HepG2 (cell line): ENCODE results near the gene LRRC45. TPM values are rescaled to one million over a fixed set of nuclear protein-coding genes. Genes with fewer than 3 reads are reported as not detected.

Source experiments
- ATAC-seq: fragments of 200-7000 bp; cut with Tn5 transposase; 3 replicates; pipeline ENCODE4 v1.9.1; 2020; ENCODE audit warnings: mild to moderate bottlenecking, moderate library complexity
- BruUV-seq: library from RNA; stranded (reverse); fragments of 400-500 nt; replicated peaks from 2 replicates; lab custom pipeline; 2021; lab: Mats Ljungman, UMichigan
- CTCF ChIA-PET: fragments of 300-600 bp; formaldehyde crosslinking; extraction: SDS; loops from one replicate; lab custom pipeline; 2021; ENCODE audit warnings: low total read pairs, inconsistent platforms, low intra/inter-chr PET ratio; lab: Yijun Ruan, JAX
- POLR2A ChIA-PET: fragments of 350-600 bp; sonication (Branson Sonifier 250); formaldehyde crosslinking; loops from one replicate; lab custom pipeline; 2020; ENCODE audit warnings: antibody characterized with exemption, inconsistent platforms; lab: Yijun Ruan, JAX
- DNase-seq: peaks from one replicate; pipeline ENCODE4 v3.0.0-alpha.2; 2015; ENCODE audit warnings: low spot score
- FAIRE-seq: peaks from 3 replicates; lab custom pipeline; 2011; peaks lifted over from hg19 to GRCh38; lab: Jason Lieb, UNC
- H2AFZ ChIP-seq: one replicate; pipeline ENCODE4 v1.6.1; 2011; ENCODE audit warnings: low read length, inconsistent platforms
- H3K27ac ChIP-seq: fragments of 300-600 bp; 3 replicates; pipeline ENCODE4 v1.8.0; 2011; ENCODE audit warnings: mixed run types, mild to moderate bottlenecking, mixed read lengths, low read length, inconsistent platforms; ENCODE audit not compliant: insufficient read depth; ENCODE audit errors: extremely low read length
- H3K27me3 ChIP-seq, 2 experiments: fragments of 200-600 bp in 1 of 2; 2 replicates in 1 of 2; 3 replicates in 1 of 2; pipeline versions ENCODE4 v1.6.0 to v1.8.0; 2011; ENCODE audit warnings: low read length in 2 of 2, mild to moderate bottlenecking in 2 of 2, moderate library complexity in 2 of 2, inconsistent platforms in 1 of 2; ENCODE audit not compliant: insufficient read depth in 2 of 2, control insufficient read depth in 1 of 2
- H3K36me3 ChIP-seq, 2 experiments: fragments of 200-600 bp in 1 of 2; replicated peaks in 1 of 2; 2 replicates in 1 of 2; 3 replicates in 1 of 2; pipeline versions ENCODE4 v1.5.1 to v1.8.0; 2011; ENCODE audit warnings: low read length in 2 of 2, inconsistent platforms in 1 of 2; ENCODE audit not compliant: insufficient read depth in 2 of 2, control insufficient read depth in 1 of 2
- H3K4me1 ChIP-seq: 2 replicates; pipeline ENCODE4 v1.5.1; 2012; ENCODE audit warnings: low read length, inconsistent platforms; ENCODE audit not compliant: insufficient read depth
- H3K4me2 ChIP-seq: 2 replicates; pipeline ENCODE4 v1.6.0; 2011; ENCODE audit warnings: low read depth, low read length, inconsistent platforms
- H3K4me3 ChIP-seq, 3 experiments: fragments of 200-600 bp in 1 of 3; sonication (generic), shearing (Covaris generic) in 1 of 3; replicated peaks in 1 of 3; 2 replicates each; pipeline ENCODE4 v1.5.1; 2011 to 2016; ENCODE audit warnings: low read length in 3 of 3, inconsistent platforms in 2 of 3, low read depth in 2 of 3, mild to moderate bottlenecking in 2 of 3, control low read depth in 1 of 3, mixed read lengths in 1 of 3; ENCODE audit not compliant: insufficient read depth in 1 of 3
- H3K79me2 ChIP-seq: one replicate; pipeline ENCODE4 v1.6.1; 2011; ENCODE audit warnings: low read length, inconsistent platforms; ENCODE audit not compliant: insufficient read depth
- H3K9ac ChIP-seq: 2 replicates; pipeline ENCODE4 v1.6.0; 2011; ENCODE audit warnings: mild to moderate bottlenecking, low read depth, low read length, inconsistent platforms; ENCODE audit not compliant: insufficient read depth
- H3K9me3 ChIP-seq: 2 replicates; pipeline ENCODE4 v1.5.1; 2012; ENCODE audit warnings: mild to moderate bottlenecking, low read length
- H4K20me1 ChIP-seq: 2 replicates; pipeline ENCODE4 v1.6.0; 2011; ENCODE audit warnings: inconsistent platforms, mild to moderate bottlenecking, low read length, moderate library complexity; ENCODE audit not compliant: insufficient read depth
- AGO2 ChIP-seq: fragments of 200-400 bp; formaldehyde crosslinking; optimal IDR thresholded peaks from 2 replicates; pipeline ENCODE3; 2017; ENCODE audit warnings: mild to moderate bottlenecking, low read depth, low read length, moderate library complexity
- DMAP1 ChIP-seq: IDR thresholded peaks from 2 replicates; pipeline ENCODE4 v1.6.1; 2016
- HDAC6 ChIP-seq: fragments of 200-600 bp; sonication (generic); IDR thresholded peaks from 2 replicates; pipeline ENCODE4 v1.7.0; 2017; ENCODE audit warnings: mild to moderate bottlenecking, antibody characterized with exemption, low read length, low read depth
- KLF16 ChIP-seq, 2 experiments: sonication (generic) in 1 of 2; formaldehyde crosslinking in 1 of 2; IDR thresholded peaks; 2 replicates each; pipeline versions ENCODE4 v1.6.1 to v1.8.0; 2016 to 2023; ENCODE audit warnings: missing genetic modification reagents in 2 of 2, missing compliant biosample characterization in 1 of 2
- PHF8 ChIP-seq: sonication (generic); formaldehyde crosslinking; IDR thresholded peaks from 2 replicates; pipeline ENCODE4 v1.5.0; 2020; ENCODE audit warnings: missing genetic modification reagents
- RBFOX2 ChIP-seq: fragments of 200-400 bp; formaldehyde crosslinking; IDR thresholded peaks from 2 replicates; pipeline ENCODE4 v1.6.1; 2017; ENCODE audit warnings: low read depth, mild to moderate bottlenecking, low read length
- SRF ChIP-seq: IDR thresholded peaks from 2 replicates; pipeline ENCODE4 v1.6.1; 2011; ENCODE audit warnings: mild to moderate bottlenecking, low read depth, low read length, moderate library complexity
- SRSF9 ChIP-seq: fragments of 200-400 bp; formaldehyde crosslinking; IDR thresholded peaks from 2 replicates; pipeline ENCODE4 v1.6.1; 2018; ENCODE audit warnings: borderline replicate concordance, mild to moderate bottlenecking, low read depth, low read length; ENCODE audit not compliant: insufficient read depth, poor library complexity, severe bottlenecking
- TBX3 ChIP-seq: fragments of 450-650 bp; IDR thresholded peaks from 2 replicates; pipeline ENCODE4 v1.6.1; 2017; ENCODE audit warnings: antibody characterized with exemption, mild to moderate bottlenecking, inconsistent platforms, borderline replicate concordance
- ZNF629 ChIP-seq: sonication (generic); formaldehyde crosslinking; conservative IDR thresholded peaks from 2 replicates; pipeline ENCODE4 v1.5.0; 2020; ENCODE audit warnings: missing genetic modification reagents
- ZNF768 ChIP-seq: sonication (generic); formaldehyde crosslinking; IDR thresholded peaks from 2 replicates; pipeline ENCODE4 v1.4.0; 2020; ENCODE audit warnings: missing genetic modification reagents
- WGBS: methylation state at CpG from one replicate; pipeline ENCODE4 v1.1.6; 2017; ENCODE audit warnings: low lambda C conversion rate; 5-methylcytosine and 5-hydroxymethylcytosine counted together
- in situ Hi-C: cut with HindIII; loops from 2 replicates; pipeline ENCODE4 v1.10.0; 2017; ENCODE audit warnings: low pct_unique_long_range_greater_than_20kb; ENCODE audit not compliant: extremely low pct_ligation_motif_present
- intact Hi-C: fragments of 100-400 bp; cut with micrococcal nuclease; formaldehyde crosslinking; loops from one replicate; pipeline ENCODE4 v1.10.0; 2022; ENCODE audit not compliant: unreplicated experiment
- polyA plus RNA-seq, 8 experiments: library from polyadenylated mRNA; depleted of rRNA in 3 of 8; stranded (reverse) in 7 of 8; unstranded in 1 of 8; fragments of >200 nt; fragmentation: Illumina TruSeq in 4 of 8; extraction: Trizol in 4 of 8; gene quantifications; 2 replicates each; pipeline versions ENCODE4 v1.2.1 to v1.2.3, GENCODE V29; 2011 to 2016; ENCODE audit warnings: low read depth in 4 of 8, missing spikeins in 1 of 8, mixed read lengths in 1 of 8; ENCODE audit not compliant: insufficient read depth in 1 of 8
- total RNA-seq, 5 experiments: library from RNA; depleted of rRNA; stranded (reverse); fragments of >200 nt; fragmentation: Illumina TruSeq; extraction: Trizol; gene quantifications; 2 replicates each; pipeline ENCODE4 v1.2.3, GENCODE V29; 2016; ENCODE audit warnings: low read depth in 1 of 5
- TF ChIP-seq, protein P1 (sequence below), 2 experiments: sonication (generic) in 1 of 2; formaldehyde crosslinking in 1 of 2; IDR thresholded peaks; 2 replicates each; pipeline versions ENCODE4 v1.6.1 to v1.9.0; 2014 to 2022; ENCODE audit warnings: antibody characterized with exemption in 1 of 2, borderline replicate concordance in 1 of 2, inconsistent platforms in 1 of 2, low read depth in 1 of 2, missing genetic modification reagents in 1 of 2
- TF ChIP-seq, protein P2 (sequence below): sonication (generic); formaldehyde crosslinking; IDR thresholded peaks from 2 replicates; pipeline ENCODE4 v1.8.1; 2023; ENCODE audit warnings: missing genetic modification reagents, mild to moderate bottlenecking, borderline replicate concordance

The LRRC45 gene
- total and polyA plus RNA-seq, 2 of the 13 experiments (the other 11 are each of a cell fraction or from before 2014, with no cell fraction given), result 11.6 to 48.1 TPM

DNA sequence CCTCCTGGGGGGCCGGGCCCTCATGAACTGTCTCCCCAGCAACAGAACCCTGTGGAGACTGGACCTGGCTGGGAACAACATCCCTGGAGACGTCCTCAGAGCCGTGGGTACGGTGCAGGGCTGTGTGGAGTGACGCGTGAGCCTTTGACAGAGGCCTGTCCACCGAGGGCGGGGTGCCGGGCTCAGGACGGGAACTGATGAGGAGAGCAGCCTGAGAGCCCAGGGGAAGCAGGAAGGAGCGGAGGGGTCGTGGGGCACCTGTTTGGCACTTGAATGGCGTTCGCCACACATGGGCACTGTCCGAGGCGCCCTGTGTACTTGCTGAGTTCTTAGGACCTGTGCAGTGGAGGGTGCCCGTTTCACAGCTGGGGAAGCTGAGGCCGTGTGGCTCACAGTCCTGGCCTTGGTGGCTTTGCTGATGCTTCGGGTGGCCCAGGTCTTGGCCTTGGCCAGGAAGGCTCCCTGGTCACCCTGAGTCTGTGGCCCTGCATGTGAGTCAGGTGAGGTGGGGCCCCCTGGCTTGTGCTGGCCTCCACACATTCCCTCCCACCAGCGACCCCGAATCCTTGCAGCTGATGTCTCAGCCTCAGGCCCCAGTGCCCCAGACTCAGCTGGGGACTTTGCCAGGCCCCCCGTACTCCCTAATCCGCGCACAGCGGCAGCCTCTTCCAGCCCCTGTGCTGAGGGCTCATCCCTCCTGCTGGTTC is 2.4 kb downstream of the LRRC45 start:
- Histone ChIP-seq H3K79me2 (peaks cover 34% of the 10 kb centered on the region), H3K9me3 (no peaks in the 10 kb centered on the region), H3K27me3 (no peaks in the 10 kb centered on the region; a peak in 1 of 5 replicates), H3K36me3 (peaks cover 9% of the 10 kb centered on the region in 2 experiments; a peak in 4 of 5 replicates), H3K4me3 (no peak overlapping the region), H2AFZ (no peak overlapping the region), H3K27ac (no peak overlapping the region), H3K4me2 (no peak overlapping the region), H3K9ac (no peak overlapping the region), H4K20me1 (no peaks in the 10 kb centered on the region; the same call in 1 of the 2 replicates), H3K4me1 (peaks cover 43% of the 10 kb centered on the region)
- no peak for DNase-seq
- no TSS peak for BruUV-seq
- in situ Hi-C loops, result no loop called here
- WGBS, result 97% methylated on average over 24 of the region's 25 CpGs
- intact Hi-C loops, result no loop called here
- ATAC-seq, result no peak
- TF ChIP-seq ZNF768 (0 out of 2 replicates have a peak, but pooled peaks have one; percentile 4), HDAC6 (no peak), RBFOX2 (peak; percentile 35; the same call in 1 of the 2 replicates), TBX3 (0 out of 2 replicates have a peak, but pooled peaks have one; percentile 22), SRSF9 (no peak), KLF16 (CRISPR knock-in tag; IDR thresholded peaks at IDR 0.05) (no peak), PHF8 (no peak), SRF (no peak), ZNF629 (CRISPR knock-in tag) (peak; percentile 74), DMAP1 (CRISPR knock-in tag) (no peak), AGO2 (peak; percentile 9)
- TF ChIP-seq, protein P1, sequence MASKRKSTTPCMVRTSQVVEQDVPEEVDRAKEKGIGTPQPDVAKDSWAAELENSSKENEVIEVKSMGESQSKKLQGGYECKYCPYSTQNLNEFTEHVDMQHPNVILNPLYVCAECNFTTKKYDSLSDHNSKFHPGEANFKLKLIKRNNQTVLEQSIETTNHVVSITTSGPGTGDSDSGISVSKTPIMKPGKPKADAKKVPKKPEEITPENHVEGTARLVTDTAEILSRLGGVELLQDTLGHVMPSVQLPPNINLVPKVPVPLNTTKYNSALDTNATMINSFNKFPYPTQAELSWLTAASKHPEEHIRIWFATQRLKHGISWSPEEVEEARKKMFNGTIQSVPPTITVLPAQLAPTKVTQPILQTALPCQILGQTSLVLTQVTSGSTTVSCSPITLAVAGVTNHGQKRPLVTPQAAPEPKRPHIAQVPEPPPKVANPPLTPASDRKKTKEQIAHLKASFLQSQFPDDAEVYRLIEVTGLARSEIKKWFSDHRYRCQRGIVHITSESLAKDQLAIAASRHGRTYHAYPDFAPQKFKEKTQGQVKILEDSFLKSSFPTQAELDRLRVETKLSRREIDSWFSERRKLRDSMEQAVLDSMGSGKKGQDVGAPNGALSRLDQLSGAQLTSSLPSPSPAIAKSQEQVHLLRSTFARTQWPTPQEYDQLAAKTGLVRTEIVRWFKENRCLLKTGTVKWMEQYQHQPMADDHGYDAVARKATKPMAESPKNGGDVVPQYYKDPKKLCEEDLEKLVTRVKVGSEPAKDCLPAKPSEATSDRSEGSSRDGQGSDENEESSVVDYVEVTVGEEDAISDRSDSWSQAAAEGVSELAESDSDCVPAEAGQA (IDR thresholded peaks at IDR 0.05; ENCODE audit: low read depth), result no peak
- TF ChIP-seq, protein P1 (CRISPR knock-in tag; IDR thresholded peaks at IDR 0.05; ENCODE audit: borderline replicate concordance), result no peak
- TF ChIP-seq, protein P2, sequence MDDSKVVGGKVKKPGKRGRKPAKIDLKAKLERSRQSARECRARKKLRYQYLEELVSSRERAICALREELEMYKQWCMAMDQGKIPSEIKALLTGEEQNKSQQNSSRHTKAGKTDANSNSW, result no peak
- POLR2A ChIA-PET, result interaction anchor here (0.9 kb wide), 1 partner anchor 81 kb away, joined by 3 read pairs; no protein-coding TSS in a partner anchor
- CTCF ChIA-PET, result no interaction called here
- FAIRE-seq, result no peak
